Activated CD4-positive, alpha-beta T cell treated with anti-CD3 and anti-CD28 coated beads for 36 hours (primary cell): ENCODE data around the gene FLRT1. TPM values are rescaled to one million over a fixed set of nuclear protein-coding genes. Genes with fewer than 3 reads are reported as not detected.

Experiments
- ATAC-seq: fragments of 200-7000 bp; cut with Tn5 transposase; one replicate; pipeline ENCODE4 v1.10.0; 2021; ENCODE audit warnings: mild to moderate bottlenecking, moderate library complexity
- CTCF ChIA-PET: fragments of 350-600 bp; sonication (Branson Sonifier 250); formaldehyde crosslinking; loops from one replicate; lab custom pipeline; 2021; ENCODE audit warnings: antibody characterized with exemption; lab: Charles Lee
- POLR2A ChIA-PET: fragments of 350-600 bp; sonication (Branson Sonifier 250); formaldehyde crosslinking; loops from one replicate; lab custom pipeline; 2021; ENCODE audit warnings: antibody characterized with exemption, inconsistent platforms; lab: Charles Lee
- DNase-seq: peaks from one replicate; pipeline ENCODE4 v3.0.0-alpha.2; 2020
- H3K27ac Mint-ChIP-seq: one replicate; pipeline ENCODE4 v1.8.0; 2021; ENCODE audit warnings: mixed read lengths
- H3K27me3 Mint-ChIP-seq: one replicate; pipeline ENCODE4 v1.8.0; 2021; ENCODE audit warnings: mixed read lengths
- H3K36me3 Mint-ChIP-seq: one replicate; pipeline ENCODE4 v1.8.0; 2021; ENCODE audit warnings: low read depth, mixed read lengths
- H3K4me1 Mint-ChIP-seq: one replicate; pipeline ENCODE4 v1.8.0; 2021; ENCODE audit warnings: mixed read lengths
- H3K4me3 Mint-ChIP-seq: one replicate; pipeline ENCODE4 v1.8.0; 2021; ENCODE audit warnings: mild to moderate bottlenecking, moderate library complexity, mixed read lengths
- H3K9me3 Mint-ChIP-seq: one replicate; pipeline ENCODE4 v1.8.0; 2021; ENCODE audit warnings: low read depth, mixed read lengths
- intact Hi-C, 2 experiments: fragments of 100-400 bp; cut with DNase I in 1 of 2; cut with micrococcal nuclease in 1 of 2; formaldehyde crosslinking; loops; one replicate each; pipeline versions ENCODE4 v1.14.2 to v1.15.1; 2022 to 2024; cut with DNase I, micrococcal nuclease
- total RNA-seq, 2 experiments: library from RNA; stranded (reverse); gene quantifications; one replicate each; pipeline ENCODE4 v1.2.3, GENCODE V29; 2021

FLRT1 gene
- total RNA-seq, 2 experiments from 2014 or later: 0.21 to 0.25 TPM

GRCh38 chr11:64017945-64018224, 17.8 kb upstream of the FLRT1 start:
- intact Hi-C loops: no loop called here
- ChIA-PET CTCF (interaction anchor here (2.4 kb wide), 1 partner anchor 17 kb away, joined by 10 read pairs; no protein-coding TSS in a partner anchor), POLR2A (no interaction called here)
- Mint-ChIP-seq H3K36me3 (no peaks in the 10 kb centered on the region), H3K27ac (no peak overlapping the region), H3K9me3 (no peaks in the 10 kb centered on the region), H3K4me3 (no peak overlapping the region), H3K27me3 (no peaks in the 10 kb centered on the region), H3K4me1 (no peaks in the 10 kb centered on the region)
- ATAC-seq (no peak), DNase-seq (no peak)

GRCh38 chr11:64018310-64018709, 17.4 kb upstream of the FLRT1 start:
- H3K27me3 Mint-ChIP-seq: no peaks in the 10 kb centered on the region
- POLR2A ChIA-PET: no interaction called here
- no peak overlapping the region for H3K27ac Mint-ChIP-seq
- H3K36me3 Mint-ChIP-seq: no peaks in the 10 kb centered on the region
- DNase-seq: no peak
- ATAC-seq: no peak
- intact Hi-C loops: no loop called here
- no peaks in the 10 kb centered on the region for H3K4me1 Mint-ChIP-seq
- H3K4me3 Mint-ChIP-seq: no peak overlapping the region
- no peaks in the 10 kb centered on the region for H3K9me3 Mint-ChIP-seq
- CTCF ChIA-PET: no interaction called here

GRCh38 chr11:64019106-64020037, 16.4 kb upstream of the FLRT1 start:
- no peaks in the 10 kb centered on the region for H3K9me3 Mint-ChIP-seq
- no peak for DNase-seq
- H3K27me3 Mint-ChIP-seq: no peaks in the 10 kb centered on the region
- H3K4me3 Mint-ChIP-seq: no peak overlapping the region
- H3K27ac Mint-ChIP-seq: no peak overlapping the region
- intact Hi-C loops: no loop called here
- no peak for ATAC-seq
- ChIA-PET POLR2A (no interaction called here), CTCF (interaction anchor here (1.0 kb wide), 1 partner anchor 18 kb away, joined by 3 read pairs; no protein-coding TSS in a partner anchor)
- H3K36me3 Mint-ChIP-seq: no peaks in the 10 kb centered on the region
- no peaks in the 10 kb centered on the region for H3K4me1 Mint-ChIP-seq

GRCh38 chr11:64020976-64021756, 14.6 kb upstream of the FLRT1 start:
- no peaks in the 10 kb centered on the region for H3K27me3 Mint-ChIP-seq
- H3K9me3 Mint-ChIP-seq: no peaks in the 10 kb centered on the region
- H3K36me3 Mint-ChIP-seq: no peaks in the 10 kb centered on the region
- no peak for ATAC-seq
- POLR2A ChIA-PET: interaction anchor here (0.5 kb wide), 1 partner anchor 1408 kb away, joined by 9 read pairs; no protein-coding TSS in a partner anchor
- H3K27ac Mint-ChIP-seq: no peak overlapping the region
- DNase-seq: no peak
- CTCF ChIA-PET: no interaction called here
- intact Hi-C loops: no loop called here
- H3K4me1 Mint-ChIP-seq: no peaks in the 10 kb centered on the region
- H3K4me3 Mint-ChIP-seq: no peak overlapping the region

GRCh38 chr11:64021757-64022093, 14.0 kb upstream of the FLRT1 start:
- intact Hi-C loops: no loop called here
- Mint-ChIP-seq H3K4me1 (no peaks in the 10 kb centered on the region), H3K27me3 (no peaks in the 10 kb centered on the region), H3K9me3 (no peaks in the 10 kb centered on the region), H3K36me3 (no peaks in the 10 kb centered on the region), H3K4me3 (no peak overlapping the region), H3K27ac (no peak overlapping the region)
- DNase-seq: no peak
- no peak for ATAC-seq
- ChIA-PET POLR2A (no interaction called here), CTCF (no interaction called here)

- ChIA-PET CTCF (no interaction called here), POLR2A (no interaction called here)
- Mint-ChIP-seq H3K27me3 (peaks cover 1% of the 10 kb centered on the region), H3K27ac (no peak overlapping the region), H3K9me3 (no peaks in the 10 kb centered on the region), H3K36me3 (no peaks in the 10 kb centered on the region), H3K4me3 (no peak overlapping the region), H3K4me1 (no peaks in the 10 kb centered on the region)
- ATAC-seq: no peak
- intact Hi-C loops: no loop called here
- DNase-seq: no peak
Observed at GRCh38 chr11:64022125-64022784, 13.5 kb upstream of the FLRT1 start.

- Mint-ChIP-seq H3K9me3 (no peaks in the 10 kb centered on the region), H3K36me3 (no peaks in the 10 kb centered on the region), H3K27me3 (peaks cover 2% of the 10 kb centered on the region), H3K4me3 (no peak overlapping the region), H3K4me1 (no peaks in the 10 kb centered on the region), H3K27ac (no peak overlapping the region)
- no peak for ATAC-seq
- POLR2A ChIA-PET: no interaction called here
- CTCF ChIA-PET: no interaction called here
- DNase-seq: no peak
- intact Hi-C loops: no loop called here
Observed at GRCh38 chr11:64023712-64024710, 11.7 kb upstream of the FLRT1 start.

- CTCF ChIA-PET: interaction anchor here (0.6 to 1.1 kb wide), 3 partner anchors 24 to 1581 kb away, joined by 3 to 4 read pairs (median 4); no protein-coding TSS in a partner anchor
- no peak for ATAC-seq
- Mint-ChIP-seq H3K4me3 (no peak overlapping the region), H3K4me1 (no peaks in the 10 kb centered on the region), H3K36me3 (no peaks in the 10 kb centered on the region), H3K27ac (no peak overlapping the region), H3K9me3 (no peaks in the 10 kb centered on the region), H3K27me3 (peaks cover 6% of the 10 kb centered on the region)
- POLR2A ChIA-PET: no interaction called here
- intact Hi-C loops: no loop called here
- DNase-seq: no peak
Observed at GRCh38 chr11:64025205-64025604, 10.5 kb upstream of the FLRT1 start.

- ATAC-seq (no peak), DNase-seq (no peak)
- Mint-ChIP-seq H3K27me3 (peaks cover 10% of the 10 kb centered on the region), H3K4me3 (no peak overlapping the region), H3K27ac (no peak overlapping the region), H3K9me3 (no peaks in the 10 kb centered on the region), H3K36me3 (no peaks in the 10 kb centered on the region), H3K4me1 (no peaks in the 10 kb centered on the region)
- intact Hi-C loops: no loop called here
- POLR2A ChIA-PET: no interaction called here
- CTCF ChIA-PET: no interaction called here
Observed at GRCh38 chr11:64026575-64027205, 9.0 kb upstream of the FLRT1 start.

- no peak for DNase-seq
- Mint-ChIP-seq H3K9me3 (no peaks in the 10 kb centered on the region), H3K36me3 (no peaks in the 10 kb centered on the region), H3K4me1 (no peaks in the 10 kb centered on the region), H3K27me3 (peaks cover 13% of the 10 kb centered on the region), H3K27ac (no peak overlapping the region), H3K4me3 (no peak overlapping the region)
- ChIA-PET POLR2A (no interaction called here), CTCF (interaction anchor here (0.8 kb wide), 1 partner anchor 20 kb away, joined by 3 read pairs; no protein-coding TSS in a partner anchor)
- intact Hi-C loops: no loop called here
- ATAC-seq: no peak
Observed at GRCh38 chr11:64027651-64028397, 7.9 kb upstream of the FLRT1 start.
